GM12878 (cell line): Measurements from ENCODE around the gene SLC16A9. TPM values are rescaled to one million over a fixed set of nuclear protein-coding genes. Genes with fewer than 3 reads are reported as not detected.

Experiments used
- ATAC-seq: fragments of 200-7000 bp; cut with Tn5 transposase; 3 replicates; pipeline ENCODE4 v1.9.1; 2020; ENCODE audit warnings: mild to moderate bottlenecking, moderate library complexity
- BruUV-seq: library from RNA; stranded (reverse); fragments of 400-500 nt; replicated peaks from 2 replicates; lab custom pipeline; 2021; lab: Mats Ljungman, UMichigan
- CTCF ChIA-PET: fragments of 300-600 bp; sonication (Branson Sonifier 250); formaldehyde crosslinking; extraction: SDS; loops from one replicate; lab custom pipeline; 2021; ENCODE audit warnings: inconsistent platforms; lab: Yijun Ruan, JAX
- POLR2A ChIA-PET: fragments of 350-600 bp; formaldehyde crosslinking; extraction: SDS; loops from one replicate; lab custom pipeline; 2021; ENCODE audit warnings: inconsistent platforms; lab: Charles Lee
- RAD21 ChIA-PET: fragments of 300-600 bp; sonication (Branson Sonifier 250); formaldehyde crosslinking; loops from one replicate; lab custom pipeline; 2023; ENCODE audit warnings: antibody characterized with exemption; ENCODE audit not compliant: unreplicated experiment; lab: Charles Lee
- SMC1A ChIA-PET: fragments of 300-600 bp; sonication (Branson Sonifier 250); formaldehyde crosslinking; loops from one replicate; lab custom pipeline; 2023; ENCODE audit not compliant: unreplicated experiment, uncharacterized antibody; lab: Charles Lee
- DNase-seq: peaks from one replicate; pipeline ENCODE4 v3.0.0-alpha.2; 2011; ENCODE audit warnings: low read depth, low spot score
- FAIRE-seq: peaks from 3 replicates; lab custom pipeline; 2011; peaks lifted over from hg19 to GRCh38; lab: Jason Lieb, UNC
- H2AFZ ChIP-seq: 2 replicates; pipeline ENCODE4 v1.6.0; 2011; ENCODE audit warnings: low read depth, low read length, control low read depth; ENCODE audit not compliant: control insufficient read depth
- H3K27ac ChIP-seq: 2 replicates; pipeline ENCODE4 v1.5.1; 2011; ENCODE audit warnings: control low read depth; ENCODE audit not compliant: control insufficient read depth, insufficient read depth
- H3K27me3 ChIP-seq, 2 experiments: replicated peaks in 1 of 2; 2 replicates each; pipeline versions ENCODE4 v1.6.0 to v1.6.1; 2011; ENCODE audit warnings: low read length in 1 of 2; ENCODE audit not compliant: control insufficient read depth in 2 of 2, insufficient read depth in 2 of 2
- H3K36me3 ChIP-seq, 2 experiments: 2 replicates each; pipeline ENCODE4 v1.5.1; 2011; ENCODE audit warnings: low read length in 1 of 2; ENCODE audit not compliant: control insufficient read depth in 2 of 2, insufficient read depth in 2 of 2
- H3K4me1 ChIP-seq: 2 replicates; pipeline ENCODE4 v1.6.1; 2011; ENCODE audit warnings: mild to moderate bottlenecking, low read length, moderate library complexity, mixed read lengths; ENCODE audit not compliant: control insufficient read depth, insufficient read depth
- H3K4me2 ChIP-seq: 2 replicates; pipeline ENCODE4 v1.6.0; 2011; ENCODE audit warnings: control low read depth; ENCODE audit not compliant: control insufficient read depth, insufficient read depth
- H3K4me3 ChIP-seq: fragments of 200-600 bp; sonication (generic); 2 replicates; pipeline ENCODE4 v1.5.1; 2016
- H3K79me2 ChIP-seq: 2 replicates; pipeline ENCODE4 v1.6.0; 2011; ENCODE audit warnings: low read length; ENCODE audit not compliant: control insufficient read depth, insufficient read depth
- H3K9ac ChIP-seq: 2 replicates; pipeline ENCODE4 v1.8.0; 2011; ENCODE audit warnings: low read length, control low read depth, mixed read lengths; ENCODE audit not compliant: control insufficient read depth, insufficient read depth
- H3K9me3 ChIP-seq: replicated peaks from 3 replicates; pipeline ENCODE4 v1.5.1; 2011; ENCODE audit warnings: mild to moderate bottlenecking, low read length; ENCODE audit not compliant: control insufficient read depth, insufficient read depth
- H4K20me1 ChIP-seq: 2 replicates; pipeline ENCODE4 v1.6.0; 2011; ENCODE audit not compliant: control insufficient read depth, insufficient read depth
- BMI1 ChIP-seq: fragments of 450-650 bp; IDR thresholded peaks from 2 replicates; pipeline ENCODE4 v1.6.1; 2016; ENCODE audit warnings: mild to moderate bottlenecking, moderate library complexity, borderline replicate concordance
- IKZF2 ChIP-seq, 2 experiments: fragments of 450-650 bp; IDR thresholded peaks; 2 replicates each; pipeline ENCODE4 v1.6.1; 2017; ENCODE audit warnings: mild to moderate bottlenecking in 2 of 2, moderate library complexity in 2 of 2
- MLLT1 ChIP-seq: fragments of 450-650 bp; IDR thresholded peaks from 2 replicates; pipeline ENCODE4 v1.6.1; 2016; ENCODE audit warnings: mild to moderate bottlenecking
- NRF1 ChIP-seq: conservative IDR thresholded peaks from 2 replicates; pipeline ENCODE4 v1.6.1; 2011; ENCODE audit warnings: mild to moderate bottlenecking, low read depth, low read length, improper control_type of control experiment
- PAX5 ChIP-seq: IDR thresholded peaks from 2 replicates; pipeline ENCODE4 v1.6.1; 2011; ENCODE audit warnings: low read depth, low read length, borderline replicate concordance
- RAD21 ChIP-seq: IDR thresholded peaks from 2 replicates; pipeline ENCODE4 v1.6.1; 2011; ENCODE audit warnings: mild to moderate bottlenecking, low read depth, low read length, moderate library complexity; ENCODE audit not compliant: insufficient read depth
- SMAD1 ChIP-seq: fragments of 450-650 bp; IDR thresholded peaks from 2 replicates; pipeline ENCODE4 v1.6.1; 2018; ENCODE audit warnings: mild to moderate bottlenecking, low read depth; ENCODE audit not compliant: partially characterized antibody
- STAT1 ChIP-seq: fragments of 450-650 bp; conservative IDR thresholded peaks from 2 replicates; pipeline ENCODE4 v1.6.1; 2014; ENCODE audit warnings: antibody characterized with exemption, mild to moderate bottlenecking
- USF2 ChIP-seq: IDR thresholded peaks from 2 replicates; pipeline ENCODE4 v1.6.1; 2011; ENCODE audit warnings: low read depth, low read length, improper control_type of control experiment, borderline replicate concordance
- YY1 ChIP-seq: IDR thresholded peaks from 2 replicates; pipeline ENCODE4 v1.6.1; 2011; ENCODE audit warnings: low read depth, mild to moderate bottlenecking, low read length
- in situ Hi-C: fragments of 300-500 bp; cut with MboI; formaldehyde crosslinking; loops from 9 replicates; pipeline ENCODE4 v1.14.3; 2018; ENCODE audit warnings: mixed read lengths
- intact Hi-C: fragments of 100-400 bp; cut with micrococcal nuclease; formaldehyde crosslinking; loops from one replicate; pipeline ENCODE4 v1.14.2; 2022; ENCODE audit not compliant: unreplicated experiment
- polyA plus RNA-seq, 11 experiments: library from polyadenylated mRNA; depleted of rRNA in 4 of 11; unstranded in 6 of 11; stranded (reverse) in 5 of 11; fragments of >200 nt; fragmentation: Nextera tagmentation in 4 of 11; fragmentation: Illumina TruSeq in 1 of 11; extraction: Ambion mirVana in 4 of 11; extraction: Trizol in 1 of 11; gene quantifications; 1 replicate in 1 of 11; 2 replicates in 10 of 11; pipeline versions ENCODE4 v1.2.1 to v1.2.3, GENCODE V29; 2011 to 2016; ENCODE audit warnings: inconsistent platforms in 2 of 11, missing spikeins in 2 of 11, low read depth in 1 of 11
- total RNA-seq, 4 experiments: library from RNA; depleted of rRNA in 3 of 4; stranded (reverse); fragments of >200 nt in 3 of 4; fragmentation: Illumina TruSeq in 1 of 4; extraction: Trizol in 1 of 4; gene quantifications; 2 replicates each; pipeline versions ENCODE4 v1.2.1 to v1.2.3, GENCODE V29; 2013 to 2021

The SLC16A9 gene
- total and polyA plus RNA-seq, 10 of the 15 experiments (the other 5 are each of a cell fraction or from before 2014, with no cell fraction given): 0.86 to 6.2 (median 4.3) TPM

GRCh38 chr10:59617996-59618395 lies 91.7 kb downstream of the SLC16A9 start (continued):
- TF ChIP-seq NRF1: no peak
- TF ChIP-seq, all 136 proteins: peak for 0

- H3K4me1 ChIP-seq: no peaks in the 10 kb centered on the region
- FAIRE-seq (no peak), ATAC-seq (no peak), DNase-seq (no peak)
- no peaks in the 10 kb centered on the region for H4K20me1 ChIP-seq
- no peak overlapping the region for H3K4me3 ChIP-seq
- TF ChIP-seq RAD21: no peak
- no peak for TF ChIP-seq PAX5
- TF ChIP-seq STAT1: no peak
- no peak for TF ChIP-seq SMAD1
- TF ChIP-seq BMI1: no peak
- TF ChIP-seq YY1: no peak
- TF ChIP-seq IKZF2 (IDR thresholded peaks at IDR 0.05): no peak
- no peak for TF ChIP-seq USF2
- no peak for TF ChIP-seq MLLT1
- no peak overlapping the region for H3K9ac ChIP-seq
- intact Hi-C loops (no loop called here), in situ Hi-C loops (no loop called here)
- H3K9me3 ChIP-seq: no peaks in the 10 kb centered on the region
- RAD21 ChIA-PET: interaction anchor here (1.3 kb wide), 1 partner anchor 15 kb away, joined by 3 read pairs; no protein-coding TSS in a partner anchor
- SMC1A ChIA-PET: no interaction called here
- CTCF ChIA-PET: no interaction called here
- POLR2A ChIA-PET: no interaction called here
- no peak overlapping the region for H3K4me2 ChIP-seq
- no peaks in the 10 kb centered on the region for H3K79me2 ChIP-seq
- H3K27me3 ChIP-seq: no peaks in the 10 kb centered on the region; a peak in 1 of 4 replicates
- H3K36me3 ChIP-seq: no peaks in the 10 kb centered on the region
- no peak overlapping the region for H3K27ac ChIP-seq
- no peak overlapping the region for H2AFZ ChIP-seq
- BruUV-seq: no TSS peak
Measured at GRCh38 chr10:59611048-59611447, 98.6 kb downstream of the SLC16A9 start.
